ENCODE measurements around the gene DDX49.

DDX49 gene

DNA sequence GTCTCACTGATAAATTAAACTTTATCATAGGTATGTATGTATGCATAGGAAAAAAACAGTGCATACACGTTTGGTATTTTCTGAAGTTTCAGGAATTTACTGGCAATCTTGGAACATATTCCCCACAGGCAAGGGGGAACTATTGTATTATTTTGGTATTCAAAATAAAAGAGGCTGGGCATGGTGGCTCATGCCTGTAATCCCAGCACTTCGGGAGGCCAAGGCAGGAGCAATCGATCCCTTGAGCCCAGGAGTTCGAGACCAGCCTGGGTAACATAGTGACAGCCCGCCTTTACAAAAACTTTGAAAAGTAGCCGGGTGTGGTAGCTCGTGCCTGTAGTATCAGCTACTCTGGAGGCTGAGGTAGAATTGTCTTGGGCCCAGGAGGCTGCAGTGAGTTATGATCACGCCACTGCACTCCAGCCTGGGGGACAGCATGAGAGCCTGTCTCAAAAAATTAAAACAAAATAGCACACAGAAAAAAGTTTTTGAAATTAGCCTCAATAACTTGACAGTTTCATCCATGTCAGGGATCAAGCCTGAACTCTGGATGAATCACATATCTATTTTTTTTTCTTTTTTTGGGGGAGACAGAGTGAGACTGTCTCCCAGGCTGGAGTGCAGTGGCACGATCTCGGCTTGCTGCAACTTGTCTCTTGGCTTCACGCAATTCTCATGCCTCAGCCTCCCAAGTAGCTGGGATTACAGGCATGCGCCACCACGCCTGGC lies 50.6 kb downstream of the DDX49 start:
- DNase-seq (ENCODE audit: low spot score), result no peak

DNA sequence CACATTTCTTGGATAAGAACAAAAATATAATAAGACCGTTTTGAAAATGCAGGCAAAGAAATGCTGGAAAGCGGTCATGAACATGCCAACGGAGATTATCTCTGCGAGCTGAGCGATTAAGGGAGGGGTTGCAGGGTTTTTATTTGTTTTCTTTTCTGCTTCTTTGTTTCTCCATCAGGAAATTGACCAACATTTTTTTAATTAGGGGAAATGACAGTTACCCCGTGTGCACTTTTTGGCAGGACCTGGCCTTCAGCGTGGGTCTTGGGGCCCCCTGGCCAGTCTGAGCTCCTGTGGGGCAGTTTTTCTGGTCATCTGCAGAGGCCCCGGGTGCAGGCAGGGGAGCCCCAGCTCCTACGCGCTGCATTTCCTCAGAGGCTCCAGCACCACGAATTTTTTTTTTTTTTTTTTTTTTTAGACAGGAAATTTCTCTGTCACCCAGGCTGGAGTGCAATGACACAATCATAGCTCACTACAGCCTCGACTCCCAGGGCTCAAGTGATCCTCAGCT lies 52.8 kb downstream of the DDX49 start:
- DNase-seq (ENCODE audit: low spot score), result no peak

DNA sequence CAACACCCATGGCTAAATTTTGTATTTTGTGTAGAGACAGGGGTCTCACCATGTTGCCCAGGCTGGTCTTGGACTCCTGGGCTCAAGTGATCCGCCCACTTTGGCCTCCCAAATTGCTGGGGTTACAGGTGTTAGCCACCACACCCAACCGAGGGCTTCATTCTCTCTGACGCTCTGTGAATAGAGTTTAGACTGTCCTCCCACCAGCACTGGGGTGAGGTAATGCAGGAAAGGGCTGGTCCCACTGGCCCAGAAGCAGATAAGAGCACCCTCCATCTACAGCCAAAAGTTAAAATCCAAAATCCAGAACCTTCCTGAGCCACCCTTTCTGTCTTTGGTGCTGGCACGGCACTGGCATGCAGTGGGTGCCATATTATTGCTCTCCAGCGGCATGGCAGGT lies 53.3 kb downstream of the DDX49 start:
- DNase-seq (ENCODE audit: low spot score), result no peak

- DNase-seq (ENCODE audit: low spot score), result no peak
Observed at GRCh38 chr19:18975011-18975410, 55.5 kb downstream of the DDX49 start.

DNA sequence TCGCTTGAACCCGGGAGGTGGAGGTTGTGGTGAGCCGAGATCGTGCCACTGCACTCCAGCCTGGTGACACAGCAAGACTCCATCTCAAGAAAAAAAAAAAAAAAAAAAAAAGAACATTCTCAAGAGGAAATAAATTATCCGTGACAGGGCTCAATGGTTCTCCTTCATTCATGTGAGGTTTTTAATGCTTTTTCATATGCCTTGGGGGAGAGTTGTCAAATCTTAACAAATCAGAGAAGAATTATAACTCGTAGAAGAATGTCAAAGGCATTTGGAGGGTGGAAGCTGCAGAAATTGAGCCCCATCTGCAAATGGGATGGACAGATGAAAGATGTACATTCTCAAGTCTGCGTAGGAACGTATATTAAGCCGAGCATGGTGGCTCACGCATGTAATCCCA lies 56.4 kb downstream of the DDX49 start:
- DNase-seq (ENCODE audit: low spot score), result no peak

All from putamen (tissue), 1 donor.